HG02840 (cell line): ENCODE data around the gene MT2A.

Source experiments
- ATAC-seq: cut with Tn5 transposase; IDR thresholded peaks from one replicate; pipeline ENCODE4 v1.9.1; 2021; ENCODE audit warnings: mild to moderate bottlenecking, moderate library complexity, moderate number of reproducible peaks; ENCODE audit not compliant: unreplicated experiment, low FRiP score

MT2A gene

DNA sequence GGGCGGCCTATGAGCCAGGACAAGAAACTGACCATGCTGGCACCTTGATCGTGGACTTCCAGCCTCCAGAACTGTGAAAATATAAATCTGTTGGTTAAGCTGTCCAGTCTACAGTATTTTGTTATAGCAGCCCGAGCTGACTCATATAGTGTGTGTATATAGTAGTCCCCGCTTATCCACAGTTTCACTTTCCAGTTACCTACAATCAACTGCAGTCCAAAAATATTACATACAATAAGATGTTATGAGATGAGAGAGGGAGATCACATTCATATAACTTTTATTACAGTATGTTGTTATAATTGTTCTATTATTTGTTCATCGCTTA is 14.1 kb upstream of the MT2A start:
- no peak for ATAC-seq

GRCh38 chr16:56600398-56600999 is 7.9 kb upstream of the MT2A start:
- ATAC-seq, result no peak

- ATAC-seq, result no peak
Observed at GRCh38 chr16:56601325-56601724, 7.1 kb upstream of the MT2A start.

GRCh38 chr16:56603589-56603988 is 4.8 kb upstream of the MT2A start:
- no peak for ATAC-seq

DNA sequence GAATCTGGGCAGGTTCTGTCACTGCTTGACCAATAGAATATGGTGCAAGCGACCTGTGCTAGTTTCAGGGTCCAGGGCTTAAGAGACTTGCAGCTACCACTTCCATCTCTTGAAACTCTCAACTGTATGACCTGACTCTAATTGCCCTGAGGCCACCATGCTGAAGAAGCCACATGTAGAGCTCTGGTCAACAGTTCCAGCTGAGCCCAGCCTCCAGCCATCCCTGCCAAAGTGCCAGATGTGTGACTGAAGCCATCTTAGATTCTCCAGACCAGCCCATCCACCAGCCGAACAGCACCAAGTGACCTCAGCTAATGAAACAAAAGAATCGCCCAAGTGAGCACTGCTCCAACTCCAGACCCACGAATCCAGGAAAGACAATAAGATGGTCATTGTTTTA is 3.4 kb upstream of the MT2A start:
- ATAC-seq, result no peak

DNA sequence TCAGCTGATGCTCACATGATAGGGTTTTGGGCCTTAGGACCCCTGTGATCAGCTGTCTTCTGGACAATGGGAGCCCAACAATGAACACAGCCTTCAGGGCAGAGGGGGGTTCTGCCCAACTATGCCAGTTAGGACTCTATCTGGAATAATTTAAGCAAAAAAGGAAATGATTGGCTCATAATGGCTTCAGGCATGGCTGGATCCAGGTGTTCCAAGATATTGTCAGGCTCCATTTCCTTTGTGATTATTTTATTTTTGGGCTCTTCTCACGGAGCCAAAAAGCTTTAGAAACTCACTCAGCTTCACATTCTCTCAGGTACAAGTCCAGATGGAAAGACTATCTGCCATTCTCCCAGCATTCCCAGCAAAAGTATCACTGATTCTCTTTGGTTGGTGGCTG is 2.9 kb upstream of the MT2A start:
- no peak for ATAC-seq

DNA sequence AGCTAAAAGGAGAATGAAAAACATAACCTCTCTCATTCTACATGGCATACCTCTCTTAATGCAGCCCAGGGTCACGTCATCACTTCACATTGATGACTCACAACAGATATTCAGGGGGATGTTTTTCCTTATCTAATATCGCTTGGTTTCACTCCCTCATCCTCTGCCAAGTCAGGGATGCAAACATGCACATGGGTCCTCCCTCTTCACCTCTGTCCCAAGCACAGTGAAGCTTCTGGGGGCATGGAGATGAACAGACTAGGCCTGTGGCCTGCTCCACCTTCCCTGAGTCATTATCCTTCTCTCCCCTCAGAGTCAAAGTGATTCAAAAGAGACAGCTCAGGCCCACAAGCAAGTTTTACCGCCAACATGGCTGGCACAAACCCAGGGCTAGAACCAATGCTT is 2.3 kb upstream of the MT2A start:
- no peak for ATAC-seq

- ATAC-seq, result no peak
Observed at GRCh38 chr16:56606476-56607108, 1.8 kb upstream of the MT2A start.

GRCh38 chr16:56607109-56607618 is 1.2 kb upstream of the MT2A start:
- no peak for ATAC-seq

DNA sequence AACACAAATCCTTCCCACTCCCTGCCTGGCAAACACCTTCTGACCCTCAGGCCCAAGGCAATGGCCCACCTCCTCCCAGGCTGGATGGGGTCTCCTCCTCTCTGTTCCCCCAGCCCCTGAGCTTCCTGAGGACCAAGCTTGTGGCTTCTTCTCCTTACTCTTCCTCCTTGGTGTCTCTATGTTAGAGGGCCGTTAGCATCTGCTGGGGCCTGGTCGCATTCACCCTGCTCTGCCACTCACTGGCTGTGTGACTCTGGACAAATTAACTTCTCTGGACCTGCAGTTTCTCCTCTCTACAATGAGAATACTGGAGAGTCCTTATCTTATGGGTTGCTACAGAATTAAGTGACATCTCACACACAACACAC is 725 bp upstream of the MT2A start:
- ATAC-seq, result no peak

GRCh38 chr16:56608876-56609462 is 585 bp downstream of the MT2A start:
- no peak for ATAC-seq

DNA sequence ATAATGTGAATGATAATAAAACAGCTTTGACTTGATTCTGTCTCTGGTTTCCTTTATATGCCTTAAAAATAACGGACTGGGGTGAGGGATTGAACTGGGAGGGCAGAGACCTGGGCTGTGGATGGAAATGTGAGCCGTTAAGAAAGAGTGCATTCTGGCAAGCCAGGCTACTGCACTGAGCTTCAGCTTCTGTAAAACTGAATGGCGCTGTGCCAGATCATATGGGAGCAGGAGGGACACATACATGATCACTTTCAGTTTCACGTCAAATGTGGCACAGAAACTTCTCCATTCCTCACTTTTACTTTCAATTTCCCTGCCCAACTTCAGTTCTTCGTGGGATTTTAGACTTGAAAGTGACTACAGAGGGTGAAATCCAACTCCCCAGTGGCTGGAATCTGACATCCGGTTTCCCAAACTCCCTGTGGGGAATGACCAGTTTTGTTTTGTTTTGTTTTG is 1.1 kb downstream of the MT2A start:
- no peak for ATAC-seq

DNA sequence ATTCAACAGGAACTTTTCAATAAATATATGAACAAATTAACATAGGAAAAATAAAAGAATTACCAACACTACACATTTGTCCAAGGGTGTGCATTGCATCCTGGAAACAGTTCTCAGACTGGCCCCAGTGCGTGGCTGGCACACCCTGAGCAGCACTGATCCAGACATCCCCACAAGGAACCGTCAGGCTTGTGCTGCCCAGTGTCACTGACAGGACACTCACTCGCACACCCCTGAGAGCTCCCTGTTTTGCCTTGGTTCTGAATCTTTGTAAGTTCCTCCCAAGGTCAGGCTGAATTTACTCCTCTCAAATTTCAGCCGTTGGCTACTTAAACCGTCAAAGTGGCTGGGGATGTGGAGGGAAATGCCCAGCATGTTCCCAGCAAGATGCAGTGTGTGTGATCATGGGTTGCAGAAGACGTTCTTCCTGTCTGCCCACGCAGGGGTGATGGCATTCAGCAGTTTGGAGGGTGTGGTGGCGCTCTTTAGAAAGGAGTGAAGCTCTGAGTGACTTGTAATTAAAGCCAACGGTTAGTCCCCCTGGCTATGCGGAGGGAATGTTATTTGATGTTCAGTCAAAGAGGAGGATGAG is 1.7 kb downstream of the MT2A start:
- ATAC-seq, result no peak

GRCh38 chr16:56610609-56611111 is 2.3 kb downstream of the MT2A start:
- no peak for ATAC-seq

GRCh38 chr16:56611281-56611833 is 3.0 kb downstream of the MT2A start:
- no peak for ATAC-seq

- ATAC-seq, result no peak
Observed at GRCh38 chr16:56613706-56614105, 5.3 kb downstream of the MT2A start.

DNA sequence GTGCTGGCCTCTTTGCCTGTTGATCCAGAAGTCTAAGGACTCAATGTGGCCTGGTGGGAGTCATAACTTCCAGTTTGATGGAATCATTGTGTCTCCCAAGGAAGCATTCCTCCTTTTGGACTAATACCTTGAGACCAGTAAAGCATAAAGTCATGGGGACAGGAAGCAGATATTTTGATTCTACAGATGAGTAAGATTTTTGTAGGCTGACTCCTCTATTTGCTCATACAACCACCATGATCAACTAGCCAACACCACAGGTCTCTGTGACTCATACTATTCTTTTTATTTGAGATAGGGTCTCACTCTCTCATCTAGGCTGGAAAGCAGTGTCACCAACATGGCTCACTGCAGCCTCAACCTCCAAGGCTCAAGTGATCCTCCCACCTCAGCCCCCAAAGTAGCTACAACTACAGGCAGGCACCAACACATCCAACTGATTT is 6.2 kb downstream of the MT2A start:
- no peak for ATAC-seq

- no peak for ATAC-seq
Observed at GRCh38 chr16:56615353-56615752, 7.0 kb downstream of the MT2A start.

DNA sequence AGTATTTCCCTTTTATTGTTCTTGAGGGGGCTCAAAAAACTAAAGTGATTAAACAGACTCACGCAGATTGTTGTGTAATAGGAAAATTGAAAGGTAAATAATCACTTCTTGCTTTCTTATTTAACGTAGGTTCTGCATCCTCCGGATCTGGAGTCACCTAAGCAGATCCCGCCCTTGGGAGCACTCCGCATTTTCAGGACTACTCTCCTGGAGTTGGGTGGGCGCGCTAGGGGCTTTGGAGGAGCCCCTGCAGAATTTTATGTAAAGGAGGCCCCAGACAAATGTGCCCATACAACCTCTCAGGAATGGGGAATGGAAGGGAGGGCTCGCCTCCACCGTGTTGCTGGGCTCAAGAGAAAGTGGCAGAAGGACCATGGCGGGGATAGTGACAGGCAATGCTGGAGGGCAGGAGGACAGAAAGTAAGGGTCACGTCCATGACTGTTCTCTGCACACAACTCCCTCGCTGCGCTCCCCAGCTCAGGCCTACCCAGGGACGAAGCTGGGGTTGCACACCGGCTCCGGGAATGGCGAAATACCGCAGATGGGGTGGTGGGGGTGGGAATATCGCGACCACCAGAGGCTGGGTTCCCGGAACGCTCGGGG is 8.3 kb downstream of the MT2A start:
- ATAC-seq, result no peak

GRCh38 chr16:56617212-56618085 is 9.1 kb downstream of the MT2A start:
- no peak for ATAC-seq
